Keratinocyte (primary cell): ENCODE data around the gene STX16. TPM values are rescaled to one million over a fixed set of nuclear protein-coding genes. Genes with fewer than 3 reads are reported as not detected.

Experiments
- DNase-seq: peaks from one replicate; pipeline ENCODE4 v3.0.0-alpha.2; 2011; ENCODE audit warnings: low read depth, missing footprints, low spot score
- FAIRE-seq: peaks from 2 replicates; lab custom pipeline; 2011; peaks lifted over from hg19 to GRCh38; lab: Jason Lieb, UNC
- H2AFZ ChIP-seq: 2 replicates; pipeline ENCODE4 v1.6.0; 2012; ENCODE audit warnings: low read length, control low read depth, inconsistent platforms; ENCODE audit not compliant: control insufficient read depth
- H3K27ac ChIP-seq: 2 replicates; pipeline ENCODE4 v1.5.1; 2011; ENCODE audit warnings: low read length; ENCODE audit not compliant: control insufficient read depth, insufficient read depth
- H3K27me3 ChIP-seq: 3 replicates; pipeline ENCODE4 v1.6.0; 2011; ENCODE audit warnings: low read length; ENCODE audit not compliant: control insufficient read depth, insufficient read depth; ENCODE audit errors: extremely low read depth
- H3K36me3 ChIP-seq, 2 experiments: 2 replicates in 1 of 2; 3 replicates in 1 of 2; pipeline ENCODE4 v1.5.1; 2011; ENCODE audit warnings: low read length in 2 of 2, mild to moderate bottlenecking in 1 of 2; ENCODE audit not compliant: control insufficient read depth in 2 of 2, insufficient read depth in 2 of 2; ENCODE audit errors: extremely low read depth in 1 of 2
- H3K4me1 ChIP-seq: 3 replicates; pipeline ENCODE4 v1.5.1; 2011; ENCODE audit warnings: low read length; ENCODE audit not compliant: control insufficient read depth, insufficient read depth; ENCODE audit errors: extremely low read depth
- H3K4me2 ChIP-seq: 3 replicates; pipeline ENCODE4 v1.6.0; 2011; ENCODE audit warnings: low read depth, low read length; ENCODE audit not compliant: control insufficient read depth, insufficient read depth; ENCODE audit errors: extremely low read depth
- H3K4me3 ChIP-seq, 3 experiments: fragments of 200-600 bp in 1 of 3; sonication (generic) in 1 of 3; 2 replicates in 2 of 3; 3 replicates in 1 of 3; pipeline ENCODE4 v1.5.1; 2011 to 2016; ENCODE audit warnings: low read length in 3 of 3, mild to moderate bottlenecking in 3 of 3, control low read depth in 2 of 3, inconsistent platforms in 1 of 3, low read depth in 1 of 3, mixed read lengths in 1 of 3, mixed run types in 1 of 3, moderate library complexity in 1 of 3; ENCODE audit not compliant: control insufficient read depth in 2 of 3, insufficient read depth in 2 of 3; ENCODE audit errors: extremely low read depth in 1 of 3
- H3K79me2 ChIP-seq: 2 replicates; pipeline ENCODE4 v1.6.0; 2012; ENCODE audit warnings: low read length; ENCODE audit not compliant: control insufficient read depth, insufficient read depth
- H3K9ac ChIP-seq: 3 replicates; pipeline ENCODE4 v1.6.0; 2011; ENCODE audit warnings: low read length; ENCODE audit not compliant: control insufficient read depth, insufficient read depth; ENCODE audit errors: extremely low read depth
- H3K9me1 ChIP-seq: 3 replicates; pipeline ENCODE4 v1.6.0; 2011; ENCODE audit warnings: low read length; ENCODE audit not compliant: control insufficient read depth, insufficient read depth; ENCODE audit errors: extremely low read depth
- H3K9me3 ChIP-seq: 2 replicates; pipeline ENCODE4 v1.5.1; 2012; ENCODE audit warnings: low read depth, low read length; ENCODE audit not compliant: control insufficient read depth
- H4K20me1 ChIP-seq: 3 replicates; pipeline ENCODE4 v1.6.0; 2011; ENCODE audit warnings: low read length; ENCODE audit not compliant: control insufficient read depth, insufficient read depth; ENCODE audit errors: extremely low read depth
- CTCF ChIP-seq, 3 experiments: IDR thresholded peaks in 1 of 3; conservative IDR thresholded peaks in 1 of 3; optimal IDR thresholded peaks in 1 of 3; 2 replicates in 2 of 3; 3 replicates in 1 of 3; pipeline versions ENCODE3 to v1.5.1; 2011; ENCODE audit warnings: low read length in 3 of 3, mild to moderate bottlenecking in 3 of 3, moderate library complexity in 2 of 3, control low read depth in 1 of 3, inconsistent platforms in 1 of 3; ENCODE audit not compliant: insufficient read depth in 2 of 3; ENCODE audit errors: extremely low read depth in 1 of 3
- EZH2 ChIP-seq: IDR thresholded peaks from one replicate; pipeline ENCODE4 v1.6.1; 2012; ENCODE audit warnings: inconsistent platforms, mild to moderate bottlenecking, low read length, moderate library complexity
- dilution Hi-C: fragments of 300-500 bp; cut with MboI; formaldehyde crosslinking; loops from one replicate; pipeline ENCODE4 v1.7.0; 2020; ENCODE audit warnings: low sequenced_read_pairs; ENCODE audit not compliant: extremely low pct_ligation_motif_present
- polyA plus RNA-seq, 5 experiments: library from polyadenylated mRNA; depleted of rRNA in 3 of 5; stranded (reverse) in 3 of 5; stranded (forward) in 1 of 5; unstranded in 1 of 5; fragments of >200 nt; gene quantifications; 1 replicate in 1 of 5; 2 replicates in 3 of 5; 3 replicates in 1 of 5; pipeline versions ENCODE4 v1.2.1 to v1.2.3, GENCODE V29; 2011 to 2012; ENCODE audit warnings: missing spikeins in 2 of 5, low read depth in 1 of 5, low replicate concordance in 1 of 5

STX16 gene
- polyA plus RNA-seq, 1 donor (not counting 4 experiments of a cell fraction or from before 2014, with no cell fraction given), result 69.7 TPM

- H3K9ac ChIP-seq, result no peak overlapping the region
- H3K27me3 ChIP-seq, result peaks cover 9% of the 10 kb centered on the region
- H4K20me1 ChIP-seq, result no peaks in the 10 kb centered on the region
- no peak overlapping the region for H3K4me2 ChIP-seq
- DNase-seq (no peak), FAIRE-seq (no peak)
- no peak for TF ChIP-seq EZH2
- TF ChIP-seq CTCF (optimal IDR thresholded peaks at IDR 0.05 in 1 of 3, IDR thresholded peaks at IDR 0.05 in 1 of 3, conservative IDR thresholded peaks at IDR 0.05 in 1 of 3; ENCODE audit: extremely low read depth in 1 of 3, insufficient read depth in 2 of 3, low read length in 3 of 3), result no peak
- dilution Hi-C loops, result no loop called here
- H3K9me1 ChIP-seq, result no peaks in the 10 kb centered on the region
- no peak overlapping the region for H3K27ac ChIP-seq
- H3K36me3 ChIP-seq, result no peaks in the 10 kb centered on the region
- H3K4me3 ChIP-seq, result no peak overlapping the region
- no peaks in the 10 kb centered on the region for H3K79me2 ChIP-seq
- H3K4me1 ChIP-seq, result no peaks in the 10 kb centered on the region
- no peak overlapping the region for H2AFZ ChIP-seq
- H3K9me3 ChIP-seq, result no peaks in the 10 kb centered on the region
These were observed 37.8 kb upstream of the STX16 start for GRCh38 chr20:58613061-58613854.

GRCh38 chr20:58614366-58614765 lies 36.7 kb upstream of the STX16 start:
- no peak for FAIRE-seq
- no peak overlapping the region for H3K4me2 ChIP-seq
- H3K9me1 ChIP-seq, result no peaks in the 10 kb centered on the region
- no peak for DNase-seq
- H2AFZ ChIP-seq, result no peak overlapping the region
- no peaks in the 10 kb centered on the region for H3K9me3 ChIP-seq
- H3K27me3 ChIP-seq, result peaks cover 9% of the 10 kb centered on the region
- no peak overlapping the region for H3K27ac ChIP-seq
- H3K9ac ChIP-seq, result no peak overlapping the region
- TF ChIP-seq CTCF (optimal IDR thresholded peaks at IDR 0.05 in 1 of 3, IDR thresholded peaks at IDR 0.05 in 1 of 3, conservative IDR thresholded peaks at IDR 0.05 in 1 of 3; ENCODE audit: extremely low read depth in 1 of 3, insufficient read depth in 2 of 3, low read length in 3 of 3), result no peak
- TF ChIP-seq EZH2, result no peak
- H3K4me3 ChIP-seq, result no peak overlapping the region
- H3K36me3 ChIP-seq, result no peaks in the 10 kb centered on the region
- dilution Hi-C loops, result no loop called here
- no peaks in the 10 kb centered on the region for H4K20me1 ChIP-seq
- H3K4me1 ChIP-seq, result peaks cover 7% of the 10 kb centered on the region
- H3K79me2 ChIP-seq, result no peaks in the 10 kb centered on the region
